SU-DHL-6 (cell line): ENCODE measurements around the gene LRRN2.

ENCODE experiments used
- H2AFZ ChIP-seq: fragments of 200-600 bp; sonication (generic); 2 replicates; pipeline ENCODE4 v1.6.1; 2014; ENCODE audit warnings: low read depth, mild to moderate bottlenecking, moderate library complexity, mixed read lengths, antibody characterized with exemption, low read length; ENCODE audit not compliant: severe bottlenecking
- H3F3A ChIP-seq: fragments of 200-600 bp; shearing (Covaris generic); 2 replicates; pipeline ENCODE4 v1.6.0; 2016; ENCODE audit warnings: antibody characterized with exemption, mild to moderate bottlenecking; ENCODE audit not compliant: insufficient read depth
- H3K27ac ChIP-seq: fragments of 200-600 bp; sonication (generic); 2 replicates; pipeline ENCODE4 v1.5.1; 2016; ENCODE audit warnings: low read depth, mild to moderate bottlenecking, low read length, moderate library complexity, mixed read lengths
- H3K27me3 ChIP-seq: fragments of 200-600 bp; sonication (generic), shearing (Covaris generic); 2 replicates; pipeline ENCODE4 v1.6.0; 2014; ENCODE audit warnings: mild to moderate bottlenecking, low read length
- H3K36me3 ChIP-seq: fragments of 200-600 bp; sonication (generic); 2 replicates; pipeline ENCODE4 v1.6.1; 2014; ENCODE audit warnings: mild to moderate bottlenecking, low read length, mixed read lengths
- H3K4me2 ChIP-seq: fragments of 300-600, 200-600 bp; shearing (Covaris generic), sonication (generic); 2 replicates; pipeline ENCODE4 v1.6.0; 2014; ENCODE audit warnings: low read length, low read depth, mild to moderate bottlenecking; ENCODE audit not compliant: poor library complexity, severe bottlenecking
- H3K4me3 ChIP-seq: fragments of 200-600 bp; sonication (generic); 2 replicates; pipeline ENCODE4 v1.5.1; 2014; ENCODE audit warnings: antibody characterized with exemption, low read length, mild to moderate bottlenecking, mixed read lengths; ENCODE audit not compliant: insufficient read depth, poor library complexity, severe bottlenecking
- H3K79me2 ChIP-seq: fragments of 200-600 bp; sonication (generic); 2 replicates; pipeline ENCODE4 v1.6.1; 2014; ENCODE audit warnings: mild to moderate bottlenecking, low read length, moderate library complexity; ENCODE audit not compliant: insufficient read depth
- H3K9ac ChIP-seq: fragments of 200-600 bp; sonication (generic); 2 replicates; pipeline ENCODE4 v1.7.0; 2014; ENCODE audit warnings: mild to moderate bottlenecking, low read length
- H3K9me2 ChIP-seq: fragments of 200-600 bp; sonication (generic); replicated peaks from 2 replicates; pipeline ENCODE4 v1.6.1; 2014; ENCODE audit warnings: low read length; ENCODE audit not compliant: insufficient read depth
- H3K9me3 ChIP-seq: fragments of 200-600 bp; sonication (generic); 2 replicates; pipeline ENCODE4 v1.6.1; 2014; ENCODE audit warnings: low read length, mixed read lengths; ENCODE audit not compliant: insufficient read depth
- H4K20me1 ChIP-seq: fragments of 200-600 bp; sonication (generic); 2 replicates; pipeline ENCODE4 v1.6.1; 2014; ENCODE audit warnings: low read depth, mild to moderate bottlenecking, antibody characterized with exemption, low read length, moderate library complexity, mixed read lengths
- EZH2phosphoT487 ChIP-seq: fragments of 200-600 bp; sonication (generic), shearing (Covaris generic); conservative IDR thresholded peaks from 2 replicates; pipeline ENCODE4 v1.6.1; 2018; ENCODE audit warnings: mild to moderate bottlenecking, antibody characterized with exemption, low read length, moderate library complexity, mixed read lengths
- TF ChIP-seq, protein P1 (sequence below): fragments of 200-600 bp; sonication (generic); IDR thresholded peaks from one replicate; pipeline ENCODE4 v1.5.1; 2017; ENCODE audit warnings: antibody characterized with exemption, mild to moderate bottlenecking, low read length, moderate library complexity; ENCODE audit not compliant: insufficient read depth, poor library complexity, severe bottlenecking

Gene LRRN2

GRCh38 chr1:204616641-204617040, 68.9 kb downstream of the LRRN2 start:
- no peaks in the 10 kb centered on the region for H3K27me3 ChIP-seq

DNA sequence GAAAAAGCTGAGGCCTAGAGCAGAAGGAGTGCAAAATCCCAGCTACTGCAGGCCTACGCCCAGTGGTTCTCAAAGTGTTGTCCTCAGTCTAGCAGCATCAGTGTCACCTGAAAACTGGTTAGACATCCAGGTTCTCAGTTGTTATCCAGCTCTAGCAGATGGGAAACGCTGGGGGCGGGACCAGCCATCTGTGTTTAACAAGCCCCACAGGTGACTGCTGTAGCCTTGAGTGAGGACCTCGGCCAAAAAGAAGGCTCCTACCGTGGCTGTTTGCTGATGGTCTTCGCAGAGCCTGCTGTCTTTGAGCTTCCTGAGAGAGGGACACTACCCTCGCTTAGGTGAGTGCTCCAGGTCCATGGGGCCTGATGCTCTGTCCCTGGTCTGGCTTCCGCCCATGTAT, 69.7 kb downstream of the LRRN2 start:
- Histone ChIP-seq H3K9ac (no peak overlapping the region), H3K27me3 (no peaks in the 10 kb centered on the region), H3K9me2 (no peaks in the 10 kb centered on the region), H3K36me3 (no peaks in the 10 kb centered on the region), H3F3A (no peaks in the 10 kb centered on the region), H3K27ac (no peak overlapping the region), H3K4me2 (no peak overlapping the region), H2AFZ (no peak overlapping the region), H3K79me2 (no peaks in the 10 kb centered on the region), H3K4me3 (no peak overlapping the region), H3K9me3 (no peaks in the 10 kb centered on the region), H4K20me1 (no peaks in the 10 kb centered on the region)
- TF ChIP-seq EZH2phosphoT487 = no peak
- TF ChIP-seq, protein P1, sequence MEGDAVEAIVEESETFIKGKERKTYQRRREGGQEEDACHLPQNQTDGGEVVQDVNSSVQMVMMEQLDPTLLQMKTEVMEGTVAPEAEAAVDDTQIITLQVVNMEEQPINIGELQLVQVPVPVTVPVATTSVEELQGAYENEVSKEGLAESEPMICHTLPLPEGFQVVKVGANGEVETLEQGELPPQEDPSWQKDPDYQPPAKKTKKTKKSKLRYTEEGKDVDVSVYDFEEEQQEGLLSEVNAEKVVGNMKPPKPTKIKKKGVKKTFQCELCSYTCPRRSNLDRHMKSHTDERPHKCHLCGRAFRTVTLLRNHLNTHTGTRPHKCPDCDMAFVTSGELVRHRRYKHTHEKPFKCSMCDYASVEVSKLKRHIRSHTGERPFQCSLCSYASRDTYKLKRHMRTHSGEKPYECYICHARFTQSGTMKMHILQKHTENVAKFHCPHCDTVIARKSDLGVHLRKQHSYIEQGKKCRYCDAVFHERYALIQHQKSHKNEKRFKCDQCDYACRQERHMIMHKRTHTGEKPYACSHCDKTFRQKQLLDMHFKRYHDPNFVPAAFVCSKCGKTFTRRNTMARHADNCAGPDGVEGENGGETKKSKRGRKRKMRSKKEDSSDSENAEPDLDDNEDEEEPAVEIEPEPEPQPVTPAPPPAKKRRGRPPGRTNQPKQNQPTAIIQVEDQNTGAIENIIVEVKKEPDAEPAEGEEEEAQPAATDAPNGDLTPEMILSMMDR = no peak

More at GRCh38 chr1:204616641-204617040, 68.9 kb downstream of the LRRN2 start:
- Histone ChIP-seq H3K36me3 (no peaks in the 10 kb centered on the region), H3K27ac (no peak overlapping the region), H4K20me1 (no peaks in the 10 kb centered on the region), H3K9ac (no peak overlapping the region), H2AFZ (no peak overlapping the region), H3K79me2 (no peaks in the 10 kb centered on the region), H3F3A (no peaks in the 10 kb centered on the region), H3K9me3 (no peaks in the 10 kb centered on the region), H3K9me2 (no peaks in the 10 kb centered on the region), H3K4me2 (no peak overlapping the region), H3K4me3 (no peak overlapping the region)
- no peak for TF ChIP-seq EZH2phosphoT487
- TF ChIP-seq, protein P1 = no peak

DNA sequence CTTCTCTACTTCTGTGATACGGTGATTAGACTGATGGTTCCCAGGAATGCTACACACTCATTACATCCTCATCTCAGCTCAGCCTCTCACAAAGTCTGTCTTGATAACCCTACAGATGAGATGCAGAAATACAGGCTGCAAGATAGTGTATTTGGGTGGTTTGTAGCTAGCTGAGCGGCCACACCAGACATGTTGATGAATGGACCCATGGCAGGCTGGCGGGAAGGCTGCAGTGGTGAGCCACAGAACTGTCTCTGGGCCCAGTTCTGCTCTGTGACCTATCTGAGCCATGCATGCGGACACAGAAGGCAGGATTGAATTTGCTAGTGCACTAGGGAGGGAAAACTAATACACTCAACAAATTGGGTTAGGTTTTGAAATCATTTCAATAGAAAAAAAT, 71.9 kb downstream of the LRRN2 start:
- Histone ChIP-seq H2AFZ (no peak overlapping the region), H3K4me2 (no peak overlapping the region), H3K79me2 (no peaks in the 10 kb centered on the region), H3K4me3 (no peak overlapping the region), H4K20me1 (no peaks in the 10 kb centered on the region), H3K27me3 (no peaks in the 10 kb centered on the region), H3K9ac (no peak overlapping the region), H3K9me2 (no peaks in the 10 kb centered on the region), H3K36me3 (no peaks in the 10 kb centered on the region), H3F3A (no peaks in the 10 kb centered on the region), H3K9me3 (no peaks in the 10 kb centered on the region), H3K27ac (no peak overlapping the region)
- TF ChIP-seq, protein P1 = no peak
- no peak for TF ChIP-seq EZH2phosphoT487

DNA sequence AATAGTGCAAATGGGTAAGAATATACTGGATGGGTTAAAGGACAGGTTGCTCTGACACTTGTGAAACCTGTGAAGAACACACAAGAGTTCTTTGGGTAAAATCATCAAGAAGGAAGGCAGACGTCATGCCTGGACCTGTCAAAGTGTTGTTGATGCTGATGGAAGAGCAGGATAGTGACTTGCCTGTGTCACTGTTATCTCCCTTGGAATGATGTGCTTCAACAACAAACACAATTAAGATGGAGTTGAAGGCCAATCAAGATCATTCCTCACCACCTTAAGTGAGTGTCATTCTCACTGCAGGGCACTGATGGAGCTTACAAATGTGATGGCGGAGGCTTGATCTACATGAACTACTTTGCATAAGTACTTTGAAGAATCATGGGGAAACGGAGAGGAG, 73.2 kb downstream of the LRRN2 start:
- Histone ChIP-seq H3K27me3 (no peaks in the 10 kb centered on the region), H3K9ac (no peak overlapping the region), H4K20me1 (no peaks in the 10 kb centered on the region), H3F3A (no peaks in the 10 kb centered on the region), H3K4me2 (no peak overlapping the region), H3K9me3 (no peaks in the 10 kb centered on the region), H3K4me3 (no peak overlapping the region), H2AFZ (no peak overlapping the region), H3K9me2 (no peaks in the 10 kb centered on the region), H3K79me2 (no peaks in the 10 kb centered on the region), H3K27ac (no peak overlapping the region), H3K36me3 (no peaks in the 10 kb centered on the region)
- no peak for TF ChIP-seq EZH2phosphoT487
- TF ChIP-seq, protein P1 = no peak
